ENCODE data around the gene TNNT1.
A peak's percentile ranks its signal among the peaks of the same experiment; 100 is the strongest.
"Not testable (repeated sequence)": the region's sequence is repeated elsewhere in the genome, so short reads cannot be mapped to it uniquely, and the experiment has no call there.

TNNT1 gene

DNA sequence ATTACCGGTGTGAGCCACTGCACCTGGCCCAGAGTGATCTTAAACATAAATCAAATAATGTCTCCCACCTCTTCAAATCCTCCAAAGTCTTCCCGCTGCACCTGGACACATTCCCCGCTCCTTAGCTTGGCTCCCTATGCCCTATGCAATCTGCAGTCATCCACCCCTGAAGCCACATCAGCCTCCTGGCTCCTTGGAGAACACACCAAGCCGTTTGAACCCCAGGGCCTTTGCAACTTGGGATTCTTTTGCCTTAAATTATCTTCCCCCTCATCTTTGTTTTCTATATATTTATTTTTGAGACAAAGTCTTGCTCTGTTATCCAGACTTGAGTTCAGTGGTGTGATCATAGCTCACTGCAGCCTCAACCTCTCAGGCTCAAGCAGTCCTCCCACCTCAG, 20.1 kb upstream of the TNNT1 start:
- DNase-seq (ENCODE audit: low spot score): no peak

- peak; percentile 100 for DNase-seq (ENCODE audit: low spot score)
These were observed 17.7 kb upstream of the TNNT1 start, which contains the start of gene DNAAF3 for GRCh38 chr19:55166530-55167268. DNAAF3 (minus strand) TSS chr19:55166613; CDS start chr19:55166413, 200 bp downstream.

DNA sequence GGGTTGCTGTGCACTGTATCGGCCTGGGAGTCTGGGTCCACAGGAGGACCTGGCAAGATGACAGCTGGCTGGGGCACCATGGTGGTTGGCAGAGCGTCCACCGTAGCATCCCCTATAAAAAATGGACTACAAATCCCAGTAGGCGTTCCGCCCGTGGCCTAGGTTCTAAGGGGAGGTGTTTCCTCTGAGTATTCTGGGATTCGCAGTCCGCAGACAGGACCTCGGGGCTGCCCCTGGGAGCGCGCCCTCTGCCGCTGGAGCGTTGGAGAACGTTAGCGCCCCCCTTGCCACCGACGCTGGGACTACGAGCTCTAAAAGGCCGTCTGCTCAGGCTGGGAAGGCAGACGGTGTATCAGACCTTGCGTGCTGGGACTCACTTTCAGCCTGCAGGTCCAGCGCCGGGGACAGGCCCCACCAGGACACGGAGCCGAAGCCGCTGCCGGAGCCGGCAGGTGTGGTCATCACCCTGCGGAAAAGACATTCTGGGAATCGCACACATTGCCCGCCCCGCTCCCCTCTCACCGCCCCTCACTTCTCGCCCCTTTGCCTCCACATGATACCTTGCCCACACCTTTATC, 17.0 kb upstream of the TNNT1 start:
- DNase-seq (ENCODE audit: low spot score): peak; percentile 84

- no peak for DNase-seq (ENCODE audit: low spot score)
These were observed 12.7 kb upstream of the TNNT1 start for GRCh38 chr19:55161571-55162322.

DNA sequence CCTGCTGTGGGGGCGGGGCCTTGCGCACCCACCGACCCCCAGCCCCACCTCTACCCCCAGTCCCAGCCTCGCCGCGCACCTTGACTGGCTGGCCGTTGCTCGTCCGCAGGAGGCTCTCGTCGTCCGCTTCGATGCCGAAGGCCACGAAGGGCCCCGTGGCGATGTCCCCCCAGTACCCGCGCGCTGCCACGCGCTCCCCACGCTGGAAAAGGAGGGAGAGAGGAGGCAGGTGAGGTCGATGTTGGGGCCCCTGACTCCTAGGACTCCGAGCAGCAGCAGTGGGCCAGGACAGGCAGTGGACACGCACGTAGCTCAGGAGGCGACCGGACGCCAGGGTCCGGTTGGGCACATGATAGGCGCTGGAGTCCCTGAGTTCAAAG, 12.0 kb upstream of the TNNT1 start:
- no peak for DNase-seq (ENCODE audit: low spot score)

DNA sequence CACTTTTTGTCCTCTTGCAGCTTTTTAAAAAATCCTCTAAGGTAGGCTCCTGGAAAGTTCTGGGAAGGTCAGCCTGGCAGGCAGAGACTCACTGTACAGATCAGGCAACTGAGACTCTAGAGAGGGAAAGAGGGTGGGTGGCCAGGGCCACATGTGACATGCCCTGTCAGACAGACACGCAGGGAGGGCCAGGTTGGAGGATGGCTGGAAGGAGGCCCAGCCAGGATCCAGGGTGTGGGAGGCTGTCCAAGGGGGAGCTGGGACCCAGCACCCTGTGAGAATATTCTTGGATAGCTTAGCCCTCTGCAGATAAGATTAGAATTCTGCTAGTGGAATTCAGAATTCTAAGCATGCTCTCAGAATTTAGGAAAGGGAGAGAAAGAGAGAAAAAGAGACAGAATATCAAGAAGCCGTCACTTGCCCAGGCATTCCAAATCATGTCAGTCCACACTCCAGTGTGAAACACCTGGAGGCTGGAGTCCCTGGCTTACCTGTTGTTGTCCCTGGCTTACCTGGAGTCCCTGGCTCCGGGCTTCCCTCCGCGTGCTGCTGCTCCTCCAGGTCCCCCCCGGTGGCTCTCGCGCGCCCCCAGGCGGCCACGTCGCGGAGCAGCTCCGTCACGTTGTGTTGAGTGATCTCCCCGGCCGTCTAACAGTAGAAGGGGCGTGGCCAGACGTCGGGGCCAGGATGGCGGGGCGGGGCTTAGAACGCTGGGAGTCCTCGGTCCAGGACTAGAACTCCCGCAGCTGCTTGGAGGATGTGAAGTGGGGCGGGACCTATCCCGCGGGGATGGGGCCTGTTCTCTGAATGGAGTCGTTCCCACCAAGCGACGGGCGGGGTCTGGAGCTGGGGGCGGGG, 11.4 kb upstream of the TNNT1 start:
- peak; percentile 98 for DNase-seq (ENCODE audit: low spot score)

DNA sequence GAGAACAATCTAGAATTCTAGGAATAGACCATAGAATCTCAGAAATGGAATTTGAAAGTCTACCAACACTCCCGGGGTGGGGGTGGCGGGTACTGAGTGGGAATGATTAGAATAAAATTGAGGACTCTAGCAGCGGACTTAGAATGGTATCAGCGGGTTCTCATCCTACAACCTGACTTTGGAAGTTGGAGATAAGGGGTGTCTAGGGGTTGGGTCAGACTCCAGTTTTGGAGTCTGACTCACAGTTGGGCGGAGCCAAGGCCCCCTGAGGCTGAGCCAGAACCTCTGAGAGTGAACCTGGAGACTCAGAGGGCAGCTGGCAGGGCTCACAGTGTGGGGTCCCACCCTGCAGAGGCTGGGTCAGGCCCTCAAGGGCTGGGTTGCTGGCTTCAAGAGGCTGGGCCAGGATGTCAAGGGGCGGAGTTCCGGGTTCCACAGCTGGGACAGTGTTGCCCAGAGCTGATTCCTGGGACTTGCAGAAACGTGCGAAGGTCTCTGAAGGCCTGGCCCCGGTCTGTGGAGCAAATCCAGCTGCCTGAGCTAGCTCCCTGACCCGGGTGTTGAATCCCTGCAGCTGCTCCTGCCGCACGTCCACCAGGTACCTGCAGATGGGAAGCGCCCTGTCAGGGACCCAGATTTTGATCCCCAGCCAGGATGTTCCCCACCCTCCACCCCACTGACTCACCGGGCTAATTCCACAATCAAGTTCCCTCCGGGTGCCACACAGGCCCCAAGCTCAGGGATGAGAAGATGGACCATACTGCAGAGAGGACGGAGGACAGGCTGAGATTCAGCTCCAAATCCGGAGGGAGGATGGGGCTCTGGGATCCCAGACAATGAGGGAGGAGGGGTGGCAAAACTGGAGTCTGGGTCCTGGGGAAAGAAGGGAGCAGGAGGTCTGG, 10.1 kb upstream of the TNNT1 start:
- DNase-seq (ENCODE audit: low spot score): peak; percentile 68

DNA sequence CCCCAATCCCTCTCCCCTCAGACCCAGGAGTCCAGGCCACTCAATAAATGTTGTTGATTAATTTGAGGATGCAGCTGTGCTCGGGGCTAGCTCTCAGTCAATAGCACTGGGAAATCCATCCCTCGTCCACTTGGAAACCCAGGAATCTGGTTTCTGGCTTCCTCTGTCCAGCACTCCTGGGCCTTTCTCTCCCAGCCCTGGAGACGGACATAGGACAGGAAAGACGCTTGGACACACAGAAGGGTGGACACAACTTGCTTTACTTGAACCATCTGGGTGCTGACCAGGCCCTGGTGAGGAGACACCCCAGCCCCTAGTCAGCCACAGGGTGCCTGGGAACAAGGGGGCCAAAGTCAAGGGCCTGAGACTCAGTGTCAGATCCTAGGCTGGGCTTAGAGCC, 9.4 kb upstream of the TNNT1 start:
- no peak for DNase-seq (ENCODE audit: low spot score)

GRCh38 chr19:55157064-55157908, 8.3 kb upstream of the TNNT1 start, which contains the start of gene TNNI3:
TNNI3 (minus strand) TSS chr19:55157732; CDS start chr19:55157589, 143 bp downstream.
- no peak for DNase-seq (ENCODE audit: low spot score)

- DNase-seq (ENCODE audit: low spot score): peak; percentile 55
These were observed 7.4 kb upstream of the TNNT1 start for GRCh38 chr19:55156202-55157063.

DNA sequence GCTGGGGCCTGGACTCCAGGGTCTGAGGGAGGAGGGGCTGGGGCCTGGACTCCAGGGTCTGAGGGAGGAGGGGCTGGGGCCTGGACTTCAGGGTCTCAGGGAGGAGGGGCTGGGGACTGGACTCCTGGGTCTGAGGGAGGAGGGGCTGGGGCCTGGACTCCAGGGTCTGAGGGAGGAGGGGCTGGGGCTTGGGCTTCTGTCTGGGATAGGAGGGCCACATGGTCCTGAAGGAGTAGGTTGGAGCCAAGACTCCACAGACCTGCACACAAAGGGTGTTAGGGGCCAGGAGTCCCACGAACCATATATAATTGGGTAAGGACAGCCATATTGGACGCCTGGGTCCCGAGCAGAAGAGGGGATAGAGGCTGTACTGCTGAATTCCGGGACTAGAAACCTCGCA, 6.8 kb upstream of the TNNT1 start:
- DNase-seq (ENCODE audit: low spot score): not testable (repeated sequence)

DNA sequence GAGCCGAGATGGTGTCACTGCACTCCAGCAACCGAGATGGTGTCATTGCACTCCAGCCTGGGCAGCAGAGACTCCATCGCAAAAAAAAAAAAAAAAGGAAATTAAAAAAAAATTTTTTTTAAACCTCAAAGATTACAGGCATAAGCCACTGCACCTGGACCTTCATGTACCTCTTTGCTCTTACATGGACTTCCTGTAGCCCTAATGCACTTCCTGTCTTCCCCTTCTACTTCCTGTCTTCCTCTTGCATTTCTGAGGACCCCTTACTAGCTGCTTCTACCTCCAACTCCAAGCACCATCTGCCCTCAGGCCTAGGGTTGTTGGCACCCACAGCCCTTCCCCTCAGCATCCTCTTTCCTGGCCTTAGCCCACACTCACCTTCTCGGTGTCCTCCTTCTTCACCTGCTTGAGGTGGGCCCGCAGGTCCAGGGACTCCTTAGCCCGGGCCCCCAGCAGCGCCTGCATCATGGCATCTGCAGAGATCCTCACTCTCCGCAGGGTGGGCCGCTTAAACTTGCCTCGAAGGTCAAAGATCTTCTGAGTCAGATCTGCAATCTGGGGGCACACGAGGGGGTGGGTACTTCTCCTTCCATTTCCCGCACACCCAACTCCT, 4.8 kb upstream of the TNNT1 start:
- DNase-seq (ENCODE audit: low spot score): no peak

DNA sequence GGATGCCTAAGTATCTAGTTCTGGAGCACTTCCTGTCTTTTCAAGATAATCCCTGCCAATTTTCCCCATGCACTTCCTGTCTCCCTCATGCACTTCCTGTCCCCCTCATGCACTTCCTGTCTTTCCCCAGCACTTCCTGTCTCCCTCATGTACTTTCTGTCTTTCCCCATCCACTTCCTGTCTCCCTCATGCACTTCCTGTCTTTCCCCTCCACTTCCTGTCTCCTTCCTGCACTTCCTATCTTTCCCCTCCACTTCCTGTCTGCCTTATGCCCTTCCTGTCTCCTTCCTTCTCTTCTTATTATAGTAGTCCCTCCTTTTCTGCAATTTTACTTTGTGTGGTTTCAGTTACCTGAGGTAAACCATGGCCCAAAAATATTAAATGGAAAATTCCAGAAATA, 3.0 kb upstream of the TNNT1 start:
- no peak for DNase-seq (ENCODE audit: low spot score)

- DNase-seq (ENCODE audit: low spot score): no peak
These were observed 1.3 kb downstream of the TNNT1 start for GRCh38 chr19:55147545-55148251.

GRCh38 chr19:55146705-55147273, 2.2 kb downstream of the TNNT1 start:
- no peak for DNase-seq (ENCODE audit: low spot score)

DNA sequence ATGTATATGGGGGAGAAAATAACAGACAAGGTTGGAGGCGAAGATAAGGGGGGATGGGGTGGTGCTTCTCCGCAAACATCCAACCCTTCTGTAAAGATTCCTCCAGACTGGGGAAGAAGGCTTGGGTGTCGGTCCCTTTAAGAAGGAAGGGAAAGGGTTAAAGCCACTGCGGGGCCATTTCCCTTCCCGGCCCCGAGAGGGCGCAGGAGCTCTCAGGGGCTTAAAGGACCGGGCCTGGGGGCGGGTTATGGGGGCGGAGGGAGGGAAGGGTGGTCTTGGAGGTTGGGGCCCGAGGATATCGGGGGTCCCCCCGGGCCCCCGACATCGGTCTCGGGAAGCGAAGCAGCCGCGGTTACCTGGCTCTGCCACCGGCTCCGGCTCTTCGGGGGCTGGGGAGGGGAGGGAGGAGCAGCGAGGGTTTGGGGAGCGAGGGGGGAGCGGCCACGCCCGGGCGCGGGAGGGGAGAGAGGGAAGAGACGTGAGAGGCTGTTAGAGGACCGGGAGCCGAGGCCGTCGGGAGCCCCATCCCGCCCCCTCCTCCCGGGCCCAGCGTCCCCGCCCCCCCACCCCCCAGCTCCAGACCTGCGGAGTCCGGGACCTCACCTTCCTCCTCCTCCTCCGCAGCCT, 2.8 kb downstream of the TNNT1 start:
- peak; percentile 54 for DNase-seq (ENCODE audit: low spot score)

- DNase-seq (ENCODE audit: low spot score): no peak
These were observed 3.8 kb downstream of the TNNT1 start for GRCh38 chr19:55145232-55145631.
